ENCODE data around the gene ZNF222.

ZNF222 gene

DNA sequence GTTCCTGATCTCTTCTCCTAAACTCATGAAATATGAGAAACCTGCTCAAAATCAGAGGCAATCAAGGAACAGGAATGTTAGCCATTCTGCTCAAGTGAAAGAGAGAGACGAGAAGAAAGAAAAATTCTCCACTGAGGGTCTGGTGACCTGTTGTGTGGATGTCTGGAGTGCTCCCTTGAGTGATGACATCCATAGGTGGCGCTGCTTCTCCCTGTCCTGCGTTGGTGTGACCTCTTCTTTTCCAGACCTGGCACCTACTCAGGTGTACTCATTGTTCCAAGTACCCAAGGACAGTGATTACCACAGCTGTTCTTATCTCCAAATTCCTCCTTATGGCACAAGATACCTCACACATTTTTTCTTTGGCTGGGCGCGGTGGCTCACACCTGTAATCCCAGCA lies 30.7 kb downstream of the ZNF222 start:
- no peak for DNase-seq

- no peak for DNase-seq
Observed at GRCh38 chr19:44059229-44059628, 34.0 kb downstream of the ZNF222 start.

DNA sequence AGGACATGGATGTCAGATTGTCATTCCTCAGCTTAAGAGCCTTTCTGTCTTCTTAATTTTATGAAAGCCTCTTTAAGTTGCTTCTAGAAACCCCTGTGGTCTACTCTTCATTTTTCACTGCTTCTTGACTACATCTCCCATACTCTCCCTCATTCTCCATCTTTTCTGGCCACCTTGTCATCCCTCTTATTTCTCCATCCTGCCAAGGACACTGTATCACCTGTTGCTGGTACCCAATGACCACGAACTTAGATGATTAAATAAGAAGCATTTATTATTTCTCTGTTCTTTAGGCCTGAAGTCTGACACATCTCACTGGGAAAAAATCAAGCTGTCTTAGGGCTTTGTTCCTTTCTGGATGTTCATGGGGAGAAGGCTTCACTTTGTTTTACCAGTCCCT lies 35.9 kb downstream of the ZNF222 start:
- no peak for DNase-seq

DNA sequence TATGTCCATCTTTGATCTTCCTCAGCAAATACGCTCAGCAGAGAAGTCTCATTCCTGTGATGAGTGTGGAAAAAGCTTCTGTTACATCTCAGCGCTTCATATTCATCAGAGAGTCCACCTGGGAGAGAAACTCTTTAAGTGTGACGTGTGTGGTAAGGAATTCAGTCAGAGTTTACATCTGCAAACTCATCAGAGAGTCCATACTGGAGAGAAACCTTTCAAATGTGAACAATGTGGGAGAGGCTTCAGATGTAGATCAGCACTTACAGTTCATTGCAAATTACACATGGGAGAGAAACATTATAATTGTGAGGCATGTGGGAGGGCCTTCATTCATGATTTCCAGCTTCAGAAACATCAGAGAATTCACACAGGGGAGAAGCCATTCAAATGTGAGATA lies 41.1 kb downstream of the ZNF222 start:
- DNase-seq: no peak

GRCh38 chr19:44069415-44069814 lies 44.2 kb downstream of the ZNF222 start:
- DNase-seq: no peak

DNA sequence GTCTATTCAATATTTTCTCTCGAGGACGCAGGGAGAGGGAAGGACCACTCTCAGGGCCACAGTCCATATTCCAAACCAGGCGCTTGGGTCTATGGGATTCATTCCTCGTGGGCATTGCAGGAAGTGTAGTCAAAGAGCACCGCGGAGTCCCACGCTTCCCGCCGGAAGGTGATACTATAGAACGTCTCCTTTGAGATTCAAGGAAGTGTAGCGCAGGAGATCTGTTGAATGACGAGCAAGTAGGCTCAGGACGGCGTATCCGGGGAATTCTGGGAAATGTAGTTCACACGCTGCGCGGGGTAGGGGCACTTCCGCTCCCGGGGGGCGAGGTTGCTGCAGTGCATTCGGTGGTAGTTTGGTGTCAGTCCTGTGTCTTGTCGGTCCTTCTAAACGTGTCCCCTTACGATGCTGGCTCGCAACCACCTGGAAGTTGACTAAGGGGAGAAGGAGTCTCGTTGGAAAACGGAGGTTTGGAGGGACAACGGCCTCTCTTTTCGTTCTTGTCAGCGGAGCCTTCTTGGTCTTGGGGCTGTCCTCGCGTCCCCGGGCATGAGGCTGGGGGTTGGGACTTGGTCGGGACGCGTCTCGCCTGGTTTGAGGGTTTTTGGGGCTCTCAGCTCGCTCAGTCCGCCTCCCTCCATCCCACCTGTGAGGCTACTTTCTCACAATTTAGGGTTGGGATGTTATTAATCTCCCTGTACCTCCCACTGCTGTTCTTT lies 46.8 kb downstream of the ZNF222 start, which contains the start of gene ZNF284:
Gene ZNF284 (plus strand): TSS at position 336 of the 719 bp plus-strand sequence. CDS start 4,231 bp downstream, outside the sequence.
- peak; percentile 85 to 93 for DNase-seq

- DNase-seq: no peak
Observed at GRCh38 chr19:44072543-44073401, 47.6 kb downstream of the ZNF222 start.

DNA sequence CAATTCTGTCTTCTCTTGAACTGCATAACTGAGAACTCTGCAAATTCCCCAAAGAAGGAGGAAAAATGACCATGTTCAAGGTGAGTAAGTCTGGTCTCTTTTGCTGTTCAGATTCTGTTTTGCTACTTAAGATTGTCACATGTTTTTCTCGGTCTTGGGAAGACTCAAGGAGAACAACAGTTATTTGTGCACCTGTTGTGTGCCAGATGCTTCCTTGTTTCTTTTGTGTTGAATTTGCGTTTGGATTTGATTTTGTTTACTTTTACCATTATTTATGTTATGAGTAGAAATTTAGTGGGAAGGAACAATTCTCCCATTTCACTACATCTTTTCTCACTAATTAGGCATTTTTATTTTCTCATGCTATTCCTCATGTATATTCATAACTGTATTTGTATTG lies 51.1 kb downstream of the ZNF222 start:
- no peak for DNase-seq

Data from NCI-H2081 (cell line).